Measurements from ENCODE around the gene POLK.

Gene POLK

DNA sequence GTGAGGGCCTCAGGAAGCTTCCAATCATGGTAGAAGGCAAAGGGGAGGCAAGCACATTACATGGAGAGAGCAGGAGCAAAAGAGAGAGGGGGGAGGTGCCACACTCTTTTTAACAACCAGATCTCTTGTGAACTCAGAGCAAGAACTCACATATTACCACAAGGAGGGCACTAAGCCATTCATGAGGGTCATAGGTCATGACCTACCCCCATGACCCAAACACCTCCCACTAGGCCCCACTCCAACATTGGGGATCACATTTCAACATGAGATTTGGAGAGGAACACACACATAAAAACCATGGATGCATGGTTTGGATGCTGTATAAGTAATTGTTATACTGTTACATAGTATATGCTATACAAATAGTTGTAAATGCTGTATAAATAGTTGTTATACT is 17.5 kb downstream of the POLK start:
- no peak for TF ChIP-seq POLR2AphosphoS5 (IDR thresholded peaks at IDR 0.05; ENCODE audit: low read depth, low read length)
- no peak for TF ChIP-seq SIN3A (IDR thresholded peaks at IDR 0.05; ENCODE audit: borderline replicate concordance, insufficient read depth, low read length)
- TF ChIP-seq, protein P1, sequence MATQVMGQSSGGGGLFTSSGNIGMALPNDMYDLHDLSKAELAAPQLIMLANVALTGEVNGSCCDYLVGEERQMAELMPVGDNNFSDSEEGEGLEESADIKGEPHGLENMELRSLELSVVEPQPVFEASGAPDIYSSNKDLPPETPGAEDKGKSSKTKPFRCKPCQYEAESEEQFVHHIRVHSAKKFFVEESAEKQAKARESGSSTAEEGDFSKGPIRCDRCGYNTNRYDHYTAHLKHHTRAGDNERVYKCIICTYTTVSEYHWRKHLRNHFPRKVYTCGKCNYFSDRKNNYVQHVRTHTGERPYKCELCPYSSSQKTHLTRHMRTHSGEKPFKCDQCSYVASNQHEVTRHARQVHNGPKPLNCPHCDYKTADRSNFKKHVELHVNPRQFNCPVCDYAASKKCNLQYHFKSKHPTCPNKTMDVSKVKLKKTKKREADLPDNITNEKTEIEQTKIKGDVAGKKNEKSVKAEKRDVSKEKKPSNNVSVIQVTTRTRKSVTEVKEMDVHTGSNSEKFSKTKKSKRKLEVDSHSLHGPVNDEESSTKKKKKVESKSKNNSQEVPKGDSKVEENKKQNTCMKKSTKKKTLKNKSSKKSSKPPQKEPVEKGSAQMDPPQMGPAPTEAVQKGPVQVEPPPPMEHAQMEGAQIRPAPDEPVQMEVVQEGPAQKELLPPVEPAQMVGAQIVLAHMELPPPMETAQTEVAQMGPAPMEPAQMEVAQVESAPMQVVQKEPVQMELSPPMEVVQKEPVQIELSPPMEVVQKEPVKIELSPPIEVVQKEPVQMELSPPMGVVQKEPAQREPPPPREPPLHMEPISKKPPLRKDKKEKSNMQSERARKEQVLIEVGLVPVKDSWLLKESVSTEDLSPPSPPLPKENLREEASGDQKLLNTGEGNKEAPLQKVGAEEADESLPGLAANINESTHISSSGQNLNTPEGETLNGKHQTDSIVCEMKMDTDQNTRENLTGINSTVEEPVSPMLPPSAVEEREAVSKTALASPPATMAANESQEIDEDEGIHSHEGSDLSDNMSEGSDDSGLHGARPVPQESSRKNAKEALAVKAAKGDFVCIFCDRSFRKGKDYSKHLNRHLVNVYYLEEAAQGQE (IDR thresholded peaks at IDR 0.05; ENCODE audit: insufficient read depth in 1 of 2, low read depth in 2 of 2, low read length in 2 of 2) = no peak
- no peak for TF ChIP-seq FOXP2 (optimal IDR thresholded peaks at IDR 0.05; ENCODE audit: borderline replicate concordance, extremely low read depth, extremely low read length, insufficient read depth)
- TF ChIP-seq TAF1 (IDR thresholded peaks at IDR 0.05; ENCODE audit: borderline replicate concordance, insufficient read depth, low read length) = no peak

DNA sequence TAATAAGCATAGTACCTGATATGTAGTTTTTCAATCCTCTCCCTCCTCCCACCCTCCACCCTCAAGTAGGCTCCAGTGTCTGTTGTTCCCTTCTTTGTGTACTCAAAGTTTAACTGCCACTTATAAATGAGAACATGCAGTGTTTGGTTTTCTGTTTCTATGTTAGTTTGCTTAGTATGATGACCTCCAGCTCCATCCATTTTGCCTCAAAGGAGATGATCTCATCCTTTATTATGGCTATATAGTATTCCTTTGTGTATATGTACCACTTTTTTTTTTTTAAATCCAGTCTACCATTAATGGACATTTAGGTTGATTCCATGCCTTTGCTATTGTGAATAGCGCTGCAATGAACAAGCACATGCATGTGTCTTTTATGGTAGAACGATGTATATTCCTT is 20.5 kb downstream of the POLK start:
- TF ChIP-seq, protein P1 (IDR thresholded peaks at IDR 0.05; ENCODE audit: insufficient read depth in 1 of 2, low read depth in 2 of 2, low read length in 2 of 2) = no peak
- TF ChIP-seq SIN3A (IDR thresholded peaks at IDR 0.05; ENCODE audit: borderline replicate concordance, insufficient read depth, low read length) (no peak), POLR2AphosphoS5 (IDR thresholded peaks at IDR 0.05; ENCODE audit: low read depth, low read length) (no peak), FOXP2 (optimal IDR thresholded peaks at IDR 0.05; ENCODE audit: borderline replicate concordance, extremely low read depth, extremely low read length, insufficient read depth) (no peak), TAF1 (IDR thresholded peaks at IDR 0.05; ENCODE audit: borderline replicate concordance, insufficient read depth, low read length) (no peak)

DNA sequence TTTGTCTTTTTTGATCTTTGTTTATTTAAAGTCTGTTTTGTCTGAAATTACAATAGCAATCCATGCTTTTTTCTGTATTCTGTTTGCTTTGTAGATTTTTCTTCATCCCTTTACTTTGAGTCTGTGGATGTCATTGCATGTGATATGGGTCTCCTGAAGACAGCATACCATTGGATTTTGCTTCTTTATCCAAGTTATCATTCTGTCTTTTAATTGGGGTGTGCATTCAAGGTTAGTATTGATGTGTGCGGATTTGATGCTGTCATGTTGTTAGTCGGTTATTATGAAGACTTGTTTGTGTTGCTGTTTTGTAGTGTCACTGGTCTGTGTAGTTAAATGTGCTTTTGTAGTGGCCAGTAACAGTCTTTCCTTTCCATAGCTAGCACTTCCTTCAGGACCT is 23.0 kb downstream of the POLK start:
- TF ChIP-seq FOXP2 (optimal IDR thresholded peaks at IDR 0.05; ENCODE audit: borderline replicate concordance, extremely low read depth, extremely low read length, insufficient read depth) = no peak
- TF ChIP-seq POLR2AphosphoS5 (IDR thresholded peaks at IDR 0.05; ENCODE audit: low read depth, low read length) = no peak
- no peak for TF ChIP-seq SIN3A (IDR thresholded peaks at IDR 0.05; ENCODE audit: borderline replicate concordance, insufficient read depth, low read length)
- TF ChIP-seq, protein P1 (IDR thresholded peaks at IDR 0.05; ENCODE audit: insufficient read depth in 1 of 2, low read depth in 2 of 2, low read length in 2 of 2) = no peak
- no peak for TF ChIP-seq TAF1 (IDR thresholded peaks at IDR 0.05; ENCODE audit: borderline replicate concordance, insufficient read depth, low read length)

DNA sequence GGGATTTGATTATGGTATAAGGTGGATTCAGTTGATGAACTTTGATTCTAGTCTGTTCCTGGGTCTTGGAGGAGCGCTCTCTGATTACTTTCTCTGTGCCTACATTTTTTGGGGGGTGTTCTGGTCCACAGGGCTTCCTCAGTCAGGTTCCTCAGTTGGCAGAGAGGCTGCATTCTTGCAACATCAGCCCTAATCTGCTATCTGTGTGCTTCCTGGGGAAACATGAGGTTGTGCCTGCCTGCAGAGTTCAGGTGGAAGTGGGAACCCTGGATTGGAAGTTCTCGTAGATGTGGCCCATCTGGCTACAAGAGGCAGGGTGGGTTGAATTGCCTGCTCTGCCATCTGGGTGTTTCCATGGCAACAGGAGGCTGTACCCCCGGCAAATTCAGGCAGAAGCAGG is 24.5 kb downstream of the POLK start:
- TF ChIP-seq SIN3A (IDR thresholded peaks at IDR 0.05; ENCODE audit: borderline replicate concordance, insufficient read depth, low read length) = no peak
- TF ChIP-seq POLR2AphosphoS5 (IDR thresholded peaks at IDR 0.05; ENCODE audit: low read depth, low read length) = no peak
- TF ChIP-seq, protein P1 (IDR thresholded peaks at IDR 0.05; ENCODE audit: insufficient read depth in 1 of 2, low read depth in 2 of 2, low read length in 2 of 2) = no peak
- no peak for TF ChIP-seq TAF1 (IDR thresholded peaks at IDR 0.05; ENCODE audit: borderline replicate concordance, insufficient read depth, low read length)
- TF ChIP-seq FOXP2 (optimal IDR thresholded peaks at IDR 0.05; ENCODE audit: borderline replicate concordance, extremely low read depth, extremely low read length, insufficient read depth) = no peak

Data from PFSK-1 (cell line).